ENCODE measurements around the gene GMFB.

Gene GMFB

GRCh38 chr14:54490445-54491175 is 1.8 kb upstream of the GMFB start:
- DNase-seq (ENCODE audit: low read depth in 2 of 2): no peak

DNA sequence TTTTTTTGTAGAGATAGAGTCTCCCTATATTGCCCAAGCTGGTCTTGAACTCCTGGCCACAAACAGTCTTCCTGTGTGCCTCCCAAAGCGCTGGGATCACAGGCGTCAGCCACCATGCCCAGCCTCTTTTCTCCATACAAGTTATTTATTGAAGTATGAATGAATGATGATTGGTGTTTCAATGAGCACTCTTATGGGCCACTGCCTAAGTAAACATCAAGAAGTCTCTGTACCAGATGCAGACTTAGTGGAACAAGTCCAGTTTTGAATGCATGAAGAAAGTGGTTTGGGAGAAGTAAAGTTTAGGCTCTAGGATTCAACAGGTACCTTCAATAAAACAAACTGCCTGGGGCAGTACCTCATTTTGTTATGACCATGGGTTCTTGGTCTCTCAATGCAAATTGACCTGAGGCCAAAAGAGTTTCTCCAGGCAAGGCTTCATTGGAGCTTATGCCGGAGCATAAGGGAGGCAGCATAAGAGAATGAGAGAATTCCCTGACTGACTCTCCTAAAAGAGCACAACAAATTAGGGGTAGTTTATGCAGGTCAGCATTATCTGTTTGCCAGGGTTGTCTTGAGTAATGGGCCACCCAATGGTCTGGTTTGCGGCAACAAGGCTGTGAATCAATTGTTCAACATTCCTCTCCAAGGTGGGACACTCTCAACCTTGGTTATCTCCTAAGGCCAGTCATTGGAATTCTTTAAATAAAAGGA is 1.1 kb upstream of the GMFB start:
- DNase-seq (ENCODE audit: low read depth in 2 of 2): no peak

- DNase-seq (ENCODE audit: low read depth in 2 of 2): no peak
Observed at GRCh38 chr14:54489318-54489683, 521 bp upstream of the GMFB start.

DNA sequence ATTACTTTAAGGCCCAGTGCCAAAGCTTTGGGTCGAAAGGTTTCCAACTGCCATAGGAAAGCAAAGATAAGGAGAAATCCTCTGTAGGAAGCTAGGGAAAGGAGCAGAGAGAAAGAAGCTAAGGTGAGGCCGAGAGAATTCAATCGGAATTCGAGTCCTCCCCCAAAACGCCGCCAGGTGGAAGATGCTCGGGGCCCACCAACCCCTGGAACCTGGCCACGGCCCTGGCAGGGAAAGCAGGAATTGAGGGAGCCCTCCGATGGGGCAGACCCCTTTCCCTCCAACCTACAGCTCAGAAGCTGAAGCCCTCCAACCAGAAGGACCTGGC is 498 bp downstream of the GMFB start:
- no peak for DNase-seq (ENCODE audit: low read depth in 2 of 2)

- no peak for DNase-seq (ENCODE audit: low read depth in 2 of 2)
Observed at GRCh38 chr14:54487771-54488170, 1.0 kb downstream of the GMFB start.

- DNase-seq (ENCODE audit: low read depth in 2 of 2): no peak
Observed at GRCh38 chr14:54486685-54487084, 2.1 kb downstream of the GMFB start.

GRCh38 chr14:54483846-54484245 is 4.9 kb downstream of the GMFB start:
- no peak for DNase-seq (ENCODE audit: low read depth in 2 of 2)

DNA sequence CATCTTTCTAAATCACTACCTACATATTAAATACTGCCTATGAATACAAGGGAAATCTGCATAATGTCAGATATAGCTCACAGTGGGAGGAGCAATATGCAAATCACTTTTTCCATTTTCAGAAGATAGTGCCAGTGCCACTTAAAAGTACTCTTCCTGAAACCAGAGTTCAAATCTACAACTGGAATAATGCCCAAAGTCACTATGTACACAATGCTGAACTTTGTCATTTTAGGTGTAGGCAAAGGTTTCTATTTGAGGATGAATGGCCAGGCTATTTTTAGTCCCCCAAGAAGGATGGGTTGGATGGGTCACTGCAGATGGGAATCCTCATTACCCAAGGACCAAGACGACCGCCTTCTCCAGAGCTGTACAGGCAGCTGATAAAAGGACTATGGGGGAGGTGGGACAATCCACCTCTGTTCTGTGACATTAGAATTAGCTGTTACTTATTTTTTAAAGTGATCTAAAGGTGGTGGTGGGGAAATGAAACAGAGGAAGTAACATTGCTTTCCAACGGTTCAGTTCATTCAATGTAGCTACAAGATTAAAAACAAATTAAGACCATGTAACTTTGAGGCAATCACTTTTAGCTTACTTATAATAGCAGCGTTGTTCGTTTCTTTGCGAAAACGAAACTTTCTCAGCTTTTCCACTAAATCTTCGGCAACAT is 5.6 kb downstream of the GMFB start:
- DNase-seq (ENCODE audit: low read depth in 2 of 2): no peak

DNA sequence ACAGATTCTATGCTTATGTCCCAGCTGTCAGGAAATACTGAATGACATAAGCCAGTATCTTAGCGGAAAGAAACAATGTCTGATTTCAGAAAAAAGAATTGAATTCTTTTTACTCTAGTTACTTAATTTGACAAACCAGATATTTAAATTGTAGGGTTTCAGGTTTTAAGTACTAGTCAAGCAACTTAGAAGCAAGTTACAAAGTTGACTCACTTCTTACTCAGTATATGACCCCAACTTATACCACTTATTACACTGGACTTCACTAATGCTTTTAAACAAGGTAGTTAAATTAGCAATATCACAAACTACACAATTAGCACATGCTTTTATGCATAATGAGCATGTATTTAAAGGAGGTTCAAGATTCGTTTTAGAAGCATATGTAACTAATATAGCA is 7.1 kb downstream of the GMFB start:
- no peak for DNase-seq (ENCODE audit: low read depth in 2 of 2)

DNA sequence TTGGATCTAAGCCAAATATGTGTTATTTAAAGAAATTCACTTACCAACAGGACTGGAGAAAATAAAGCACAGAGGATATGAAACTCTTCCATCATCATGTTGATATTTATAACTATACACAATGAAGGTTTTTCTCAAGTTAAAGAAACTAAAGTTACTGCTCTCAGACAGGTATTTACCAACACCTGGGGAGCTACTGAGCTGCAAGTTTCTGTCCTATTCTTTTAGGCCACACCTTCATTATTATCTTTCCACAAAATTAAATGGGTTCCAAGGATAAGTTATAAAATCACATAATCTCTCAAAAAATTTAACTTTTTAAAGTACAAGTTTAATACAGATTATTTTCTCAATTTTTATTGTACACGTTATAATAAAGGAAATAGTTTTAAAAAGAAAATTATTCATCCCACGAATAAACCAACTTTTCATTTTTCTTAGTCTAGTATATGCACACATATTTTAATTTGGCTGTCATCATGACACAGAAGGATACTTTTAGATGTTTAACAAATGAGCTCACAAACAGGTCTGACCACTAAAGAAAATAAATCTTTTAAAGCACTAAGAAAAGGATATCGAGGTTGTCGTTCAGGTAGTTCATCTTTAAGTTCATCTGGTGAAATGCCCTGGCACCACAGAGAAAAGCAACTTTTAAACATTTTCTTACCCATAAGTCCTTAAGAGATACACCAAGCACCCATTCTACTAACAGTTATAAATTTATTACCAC is 7.8 kb downstream of the GMFB start:
- no peak for DNase-seq (ENCODE audit: low read depth in 2 of 2)

- DNase-seq (ENCODE audit: low read depth in 2 of 2): no peak
Observed at GRCh38 chr14:54478636-54479215, 10.1 kb downstream of the GMFB start.

- DNase-seq (ENCODE audit: low read depth in 2 of 2): no peak
Observed at GRCh38 chr14:54475911-54476310, 12.9 kb downstream of the GMFB start.

GRCh38 chr14:54475187-54475899 is 13.4 kb downstream of the GMFB start:
- DNase-seq (ENCODE audit: low read depth in 2 of 2): no peak

- DNase-seq (ENCODE audit: low read depth in 2 of 2): no peak
Observed at GRCh38 chr14:54474232-54474793, 14.5 kb downstream of the GMFB start.

DNA sequence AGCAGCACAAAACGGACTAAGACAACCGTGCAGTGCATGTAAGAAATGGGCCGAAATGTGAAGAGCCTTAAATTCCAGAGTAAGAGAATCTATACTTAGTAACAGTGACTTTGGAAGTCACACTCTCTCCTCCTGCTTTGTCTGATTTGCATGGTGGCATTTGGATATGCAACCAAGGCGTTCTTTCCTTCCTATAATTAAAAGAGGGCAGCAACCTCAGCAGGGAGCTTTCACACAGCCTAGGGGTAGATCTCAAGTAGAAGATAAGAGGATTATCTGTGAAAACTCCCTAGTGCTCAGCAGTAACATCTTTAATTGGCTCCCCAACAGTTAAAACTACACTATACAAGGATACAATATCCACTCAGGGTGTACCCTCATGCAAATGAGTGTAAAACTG is 16.5 kb downstream of the GMFB start:
- DNase-seq (ENCODE audit: low read depth in 2 of 2): no peak

DNA sequence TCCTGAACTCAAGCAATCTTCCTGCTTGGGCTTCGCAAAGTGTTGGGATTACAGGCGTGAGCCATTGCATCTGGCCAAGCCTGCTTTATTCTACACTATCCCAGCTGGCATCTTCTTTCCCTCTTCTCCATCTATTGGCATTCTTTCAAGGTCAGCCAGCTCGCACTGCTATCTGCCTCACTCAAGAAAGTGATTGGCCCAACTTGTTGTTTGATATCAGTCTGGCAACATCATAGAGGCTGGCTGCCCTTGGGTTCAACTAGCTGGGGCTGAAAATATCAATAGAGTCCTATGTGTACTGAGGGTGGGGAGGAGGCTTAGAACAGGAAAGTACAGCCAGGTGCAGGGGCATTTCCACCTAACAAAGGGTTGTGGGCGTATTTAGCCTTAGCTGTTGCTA is 17.1 kb downstream of the GMFB start:
- no peak for DNase-seq (ENCODE audit: low read depth in 2 of 2)

DNA sequence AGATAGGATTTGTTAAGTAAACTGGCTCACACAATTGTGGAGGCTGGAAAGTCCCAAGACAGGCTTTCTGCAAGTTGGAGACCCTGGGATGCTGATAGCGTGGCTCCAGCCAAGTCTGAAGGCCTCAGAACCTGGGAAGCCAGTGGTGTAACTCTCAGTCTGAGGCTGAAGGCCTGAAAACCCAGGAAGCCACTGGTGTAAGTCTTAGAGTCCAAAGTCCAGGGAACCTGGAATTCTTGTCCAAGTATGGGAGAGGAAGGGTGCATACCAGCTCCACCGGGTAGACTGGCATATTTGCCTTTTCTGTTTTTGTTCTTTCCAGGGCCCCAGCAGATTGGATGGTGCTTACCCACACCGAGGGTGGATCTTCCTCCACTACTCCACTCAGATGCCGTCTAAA is 18.1 kb downstream of the GMFB start:
- no peak for DNase-seq (ENCODE audit: low read depth in 2 of 2)

DNA sequence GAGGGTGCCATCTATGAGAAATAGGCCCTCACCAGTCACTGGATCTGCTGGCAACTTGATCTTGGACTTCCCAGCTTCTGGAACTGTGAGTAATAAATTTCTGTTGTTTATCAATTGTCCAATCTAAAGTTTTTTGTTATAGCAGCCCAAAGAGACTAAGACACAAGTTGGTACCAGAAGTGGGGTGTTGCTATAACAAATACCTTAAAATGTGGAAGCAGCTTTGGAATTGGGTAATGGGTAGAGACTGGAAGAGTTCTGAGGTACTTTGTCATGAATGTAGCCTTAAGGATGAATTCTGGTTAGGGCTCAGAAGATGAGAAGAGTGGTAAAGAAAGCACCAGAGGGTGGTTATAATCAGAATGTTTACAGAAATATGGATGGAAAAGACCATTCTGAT is 21.5 kb downstream of the GMFB start:
- no peak for DNase-seq (ENCODE audit: low read depth in 2 of 2)

- DNase-seq (ENCODE audit: low read depth in 2 of 2): no peak
Observed at GRCh38 chr14:54465654-54466053, 23.1 kb downstream of the GMFB start.

- DNase-seq (ENCODE audit: low read depth in 2 of 2): no peak
Observed at GRCh38 chr14:54462048-54462447, 26.7 kb downstream of the GMFB start.

GRCh38 chr14:54459106-54459505 is 29.7 kb downstream of the GMFB start:
- no peak for DNase-seq (ENCODE audit: low read depth in 2 of 2)

All from activated CD8-positive, alpha-beta memory T cell treated with anti-CD3 and anti-CD28 coated beads for 4 hours (primary cell).